Measurements from ENCODE around the gene WNT7A.

Gene WNT7A

GRCh38 chr3:13795816-13796215, 84.1 kb downstream of the WNT7A start:
- no peak for DNase-seq

GRCh38 chr3:13794322-13794721, 85.5 kb downstream of the WNT7A start:
- DNase-seq = no peak

- no peak for DNase-seq
Measured at GRCh38 chr3:13793451-13793850, 86.4 kb downstream of the WNT7A start.

GRCh38 chr3:13792512-13793371, 87.1 kb downstream of the WNT7A start:
- DNase-seq = peak in 23 of 51 donors; percentile 8 to 69 (median 34)

- DNase-seq = no peak
Measured at GRCh38 chr3:13792051-13792490, 87.8 kb downstream of the WNT7A start.

GRCh38 chr3:13791198-13792050, 88.4 kb downstream of the WNT7A start:
- DNase-seq = peak in 2 of 51 donors; percentile 10 to 14

- peak in 3 of 51 donors; percentile 9 to 27 (median 19) for DNase-seq
Measured at GRCh38 chr3:13790376-13791197, 89.3 kb downstream of the WNT7A start.

- DNase-seq = peak in 9 of 51 donors; percentile 11 to 54 (median 21)
Measured at GRCh38 chr3:13788522-13789424, 91.1 kb downstream of the WNT7A start.

GRCh38 chr3:13787533-13788132, 92.2 kb downstream of the WNT7A start:
- DNase-seq = peak in 1 of 51 donors; percentile 11

- DNase-seq = no peak
Measured at GRCh38 chr3:13786811-13787210, 93.1 kb downstream of the WNT7A start.

GRCh38 chr3:13785853-13786436, 93.9 kb downstream of the WNT7A start:
- peak in 13 of 51 donors; percentile 11 to 66 (median 29) for DNase-seq

- DNase-seq = no peak
Measured at GRCh38 chr3:13785351-13785750, 94.5 kb downstream of the WNT7A start.

- DNase-seq = no peak
Measured at GRCh38 chr3:13783476-13783875, 96.4 kb downstream of the WNT7A start.

GRCh38 chr3:13782501-13782900, 97.4 kb downstream of the WNT7A start:
- peak in 2 of 51 donors; percentile 25 to 26 for DNase-seq

GRCh38 chr3:13781417-13781816, 98.5 kb downstream of the WNT7A start:
- no peak for DNase-seq

- peak in 9 of 51 donors; percentile 17 to 41 (median 26) for DNase-seq
Measured at GRCh38 chr3:13780432-13781176, 99.3 kb downstream of the WNT7A start.

GRCh38 chr3:13776253-13777050, 103.4 kb downstream of the WNT7A start:
- DNase-seq = no peak
